Measurements from ENCODE around the gene CD276.
"Not testable (repeated sequence)": the region's sequence is repeated elsewhere in the genome, so short reads cannot be mapped to it uniquely, and the experiment has no call there.

CD276 gene

GRCh38 chr15:73695773-73696640 lies 11.8 kb downstream of the CD276 start:
- H3K27ac ChIP-seq = no peak overlapping the region
- no peak for TF ChIP-seq ZFX (IDR thresholded peaks at IDR 0.05)
- no peak for TF ChIP-seq CTCF (conservative IDR thresholded peaks at IDR 0.05)

GRCh38 chr15:73696641-73697001 lies 12.4 kb downstream of the CD276 start:
- peak overlapping the region; percentile 4; the same call in 1 of the 2 replicates for H3K27ac ChIP-seq
- TF ChIP-seq ZFX (IDR thresholded peaks at IDR 0.05) (no peak), CTCF (conservative IDR thresholded peaks at IDR 0.05) (no peak)

- peak overlapping the region; percentile 4; the same call in 1 of the 2 replicates for H3K27ac ChIP-seq
- TF ChIP-seq ZFX (IDR thresholded peaks at IDR 0.05) (no peak), CTCF (conservative IDR thresholded peaks at IDR 0.05) (no peak)
Observed at GRCh38 chr15:73697033-73697467, 12.9 kb downstream of the CD276 start.

GRCh38 chr15:73699249-73700040 lies 15.3 kb downstream of the CD276 start:
- TF ChIP-seq CTCF (conservative IDR thresholded peaks at IDR 0.05) (no peak), ZFX (IDR thresholded peaks at IDR 0.05) (no peak)
- H3K27ac ChIP-seq = no peak overlapping the region

- no peak for TF ChIP-seq ZFX (IDR thresholded peaks at IDR 0.05)
- peak; percentile 93 for TF ChIP-seq CTCF (conservative IDR thresholded peaks at IDR 0.05)
- no peak overlapping the region for H3K27ac ChIP-seq
Observed at GRCh38 chr15:73700041-73700842, 16.1 kb downstream of the CD276 start.

GRCh38 chr15:73702311-73703239 lies 18.4 kb downstream of the CD276 start:
- not testable (repeated sequence) for H3K27ac ChIP-seq

GRCh38 chr15:73703601-73704000 lies 19.4 kb downstream of the CD276 start:
- not testable (repeated sequence) for H3K27ac ChIP-seq

GRCh38 chr15:73704142-73704868 lies 20.1 kb downstream of the CD276 start:
- not testable (repeated sequence) for H3K27ac ChIP-seq

Data from C4-2B (cell line).